NCI-H2081 treated with DMSO at 0.1 percent for 48 hours (cell line): ENCODE measurements around the gene STARD10.

Experiments used
- DNase-seq: peaks from one replicate; lab custom pipeline; 2025; lab: John Stamatoyannopoulos, UW

STARD10 gene

DNA sequence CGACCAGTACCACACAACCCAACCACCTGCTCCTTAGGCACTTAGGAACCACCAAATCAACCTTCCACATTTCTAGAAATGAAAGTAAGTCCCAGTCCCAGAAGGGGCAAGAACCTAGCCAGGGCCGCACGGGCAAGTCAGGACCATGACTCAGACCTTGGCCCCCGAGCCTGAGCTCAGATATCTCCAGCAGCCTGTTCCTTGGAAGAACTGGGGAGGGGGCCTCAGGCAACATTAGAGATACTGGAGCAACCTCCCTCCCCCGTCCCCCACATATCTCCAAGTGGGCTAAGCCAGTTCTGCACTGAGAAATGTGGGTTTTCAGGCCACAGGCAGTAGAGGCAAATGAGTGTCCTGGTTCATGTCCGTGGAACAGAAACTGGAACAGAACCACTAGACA, 49.4 kb downstream of the STARD10 start:
- no peak for DNase-seq

DNA sequence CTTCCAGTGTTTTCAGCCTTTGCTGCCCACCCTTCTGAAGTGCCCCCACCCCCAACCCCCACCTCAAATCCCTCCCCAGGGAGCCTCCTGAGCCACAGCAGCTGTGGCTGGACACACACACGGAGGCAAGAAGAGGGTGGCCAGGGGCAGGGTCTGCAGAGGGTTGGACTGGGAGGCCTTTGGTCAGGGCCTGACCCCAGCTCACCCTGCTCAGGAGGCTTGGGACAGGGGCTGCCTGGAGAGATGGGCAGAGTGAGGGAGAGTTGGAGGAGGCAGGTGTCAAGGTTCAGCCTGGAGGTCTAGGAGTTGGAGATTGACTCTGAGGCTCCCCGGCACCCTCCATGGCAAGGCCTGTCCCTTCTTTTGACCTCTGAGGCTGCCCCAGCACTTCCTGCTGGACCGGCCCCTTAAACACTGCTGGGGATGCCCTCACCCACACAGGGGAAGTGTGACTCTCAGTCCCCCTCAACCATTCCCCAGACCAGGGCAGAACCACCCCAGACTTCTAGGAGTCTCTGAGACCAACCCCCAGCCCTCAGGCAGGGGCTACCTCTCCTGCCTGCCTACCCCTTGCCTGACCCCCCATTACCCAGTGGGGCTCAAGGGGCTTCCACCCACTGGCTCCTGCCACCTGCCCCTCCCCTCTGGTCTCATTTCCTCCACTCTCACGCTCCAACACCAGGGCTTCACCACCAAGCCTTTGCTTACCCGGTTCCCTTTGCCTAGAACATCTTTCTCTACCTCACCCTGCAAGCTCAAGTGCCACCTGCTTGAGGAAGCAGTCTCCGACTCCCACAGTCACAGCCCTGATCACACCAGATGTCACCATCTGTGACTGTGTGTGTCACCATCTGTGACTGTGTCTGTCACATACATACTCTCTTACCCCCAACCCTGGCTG, 50.3 kb downstream of the STARD10 start:
- DNase-seq: no peak

DNA sequence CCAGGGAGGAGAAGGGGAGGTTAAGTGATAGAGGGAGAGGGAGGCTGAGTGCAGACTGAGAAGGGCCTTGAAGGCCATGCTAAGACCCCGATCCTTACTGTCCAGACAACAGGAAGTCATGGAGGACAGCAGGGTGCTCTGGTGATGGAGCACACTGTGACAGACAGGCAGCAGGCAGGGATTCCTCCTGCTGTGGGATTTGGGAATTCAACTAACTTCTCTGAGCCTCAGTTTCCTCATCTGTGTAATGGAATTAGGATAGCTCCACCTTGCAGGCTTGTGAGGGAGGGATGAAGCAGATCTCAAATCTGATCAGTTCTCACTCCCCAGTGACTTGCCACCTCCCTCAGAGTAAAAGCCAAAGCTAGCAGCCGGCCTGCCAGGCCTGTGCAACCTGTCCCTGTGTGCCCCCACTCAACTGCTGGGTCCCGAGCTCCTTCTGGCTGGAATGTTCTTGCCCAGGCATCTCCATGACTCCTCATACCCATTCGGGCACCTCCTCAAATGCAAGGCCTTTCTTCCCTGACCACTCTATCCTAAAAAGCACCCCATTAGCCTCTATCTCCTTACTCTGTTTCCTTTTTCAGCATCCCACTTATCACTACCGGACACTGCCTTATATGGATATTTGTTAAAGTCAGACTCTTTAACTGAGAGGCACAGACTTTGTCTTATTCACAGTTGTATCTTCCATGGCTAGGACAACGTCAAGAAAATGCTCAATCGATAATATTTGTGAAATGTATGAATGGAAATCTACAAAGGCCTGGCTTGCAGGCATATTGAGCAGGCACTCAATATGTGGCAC, 51.1 kb downstream of the STARD10 start:
- DNase-seq: no peak

DNA sequence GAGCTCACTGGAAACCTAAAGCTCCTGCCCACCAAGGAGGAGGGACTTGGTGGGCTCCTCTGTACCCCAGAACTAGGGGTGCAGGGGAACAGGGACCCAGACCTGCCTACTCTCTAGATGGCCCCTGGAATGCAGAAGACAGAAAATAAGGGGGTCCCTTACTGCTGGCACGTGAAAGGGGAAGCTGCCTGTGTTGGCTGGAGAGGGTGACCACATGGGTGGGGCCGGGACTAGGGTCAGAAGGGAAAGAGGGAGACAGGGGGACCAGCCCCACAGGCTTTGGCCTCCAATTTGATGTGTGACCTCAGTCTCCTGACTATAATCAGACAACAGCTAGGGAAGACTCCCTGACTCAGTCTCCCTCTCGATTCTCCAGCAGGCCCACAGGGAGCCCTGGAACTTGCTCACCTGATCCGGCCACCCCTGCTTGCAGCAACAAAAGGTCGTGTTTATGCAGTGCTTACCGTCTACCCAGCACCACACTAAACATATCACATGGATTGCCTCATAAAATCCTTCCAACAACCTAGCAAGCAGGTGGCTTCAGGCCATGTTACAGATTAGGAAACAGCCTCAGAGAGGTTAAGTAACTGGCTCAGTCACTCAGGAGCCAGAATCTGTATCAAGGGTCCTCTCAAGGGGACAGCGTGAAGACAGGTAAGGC, 51.9 kb downstream of the STARD10 start:
- DNase-seq: no peak

DNA sequence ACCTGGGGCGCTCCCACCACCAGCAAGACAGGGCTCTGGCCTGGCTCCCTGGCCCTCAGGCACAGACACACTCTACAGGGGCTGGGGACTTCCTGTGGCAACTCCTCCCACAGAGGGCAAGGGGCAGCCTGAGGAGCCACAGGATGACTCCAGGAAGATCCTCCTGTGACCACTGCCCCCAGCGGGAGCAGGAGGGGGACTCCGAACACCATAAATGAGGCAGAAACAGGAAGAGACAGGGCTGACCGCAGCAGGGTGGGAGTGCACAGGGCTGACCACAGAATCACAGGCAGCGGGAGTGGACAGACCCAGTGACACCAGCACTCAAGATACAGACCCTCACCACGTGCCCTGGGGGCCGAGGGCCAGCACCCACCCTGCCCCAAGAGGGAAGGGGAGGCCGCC, 52.4 kb downstream of the STARD10 start:
- DNase-seq: no peak

DNA sequence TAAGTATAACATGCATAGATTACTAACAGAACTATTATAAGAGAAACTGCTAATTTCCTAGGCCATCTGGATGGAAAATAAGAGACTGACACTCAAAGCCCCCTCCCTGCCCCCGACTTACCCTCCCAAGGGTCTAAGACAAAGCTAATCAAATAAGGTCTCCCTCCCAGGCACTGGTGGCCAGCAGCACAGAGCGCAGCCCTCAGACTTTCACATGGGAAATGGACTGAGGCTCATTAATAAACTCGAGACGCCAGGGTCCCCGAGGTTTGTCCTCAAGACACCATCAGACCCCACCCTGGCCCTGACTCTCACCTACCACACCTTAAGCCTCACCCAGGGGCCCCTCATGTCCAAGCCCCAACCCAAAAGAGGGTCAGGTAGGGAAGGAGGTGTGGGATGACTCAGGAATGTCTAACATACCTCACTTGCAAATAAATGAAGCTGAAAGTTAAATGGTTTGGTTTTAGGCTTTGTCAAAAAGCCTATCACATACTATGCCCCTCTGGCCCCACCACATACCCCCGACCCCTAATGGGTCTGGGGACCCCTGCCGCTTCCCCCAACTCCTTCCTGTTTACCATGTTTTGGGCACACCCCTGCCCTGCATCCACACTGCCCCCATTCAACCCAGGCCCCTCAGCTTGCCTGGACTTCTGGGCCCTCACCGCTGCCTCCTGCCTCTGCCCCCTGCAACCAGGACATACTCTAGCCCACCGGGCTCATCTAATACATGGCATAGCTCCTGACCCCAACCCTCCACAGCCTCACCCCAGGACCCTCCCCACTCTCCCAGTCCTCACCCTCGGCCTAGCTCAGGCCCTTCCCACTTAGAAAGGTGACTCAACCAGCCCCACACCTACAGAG, 53.1 kb downstream of the STARD10 start:
- DNase-seq: no peak

DNA sequence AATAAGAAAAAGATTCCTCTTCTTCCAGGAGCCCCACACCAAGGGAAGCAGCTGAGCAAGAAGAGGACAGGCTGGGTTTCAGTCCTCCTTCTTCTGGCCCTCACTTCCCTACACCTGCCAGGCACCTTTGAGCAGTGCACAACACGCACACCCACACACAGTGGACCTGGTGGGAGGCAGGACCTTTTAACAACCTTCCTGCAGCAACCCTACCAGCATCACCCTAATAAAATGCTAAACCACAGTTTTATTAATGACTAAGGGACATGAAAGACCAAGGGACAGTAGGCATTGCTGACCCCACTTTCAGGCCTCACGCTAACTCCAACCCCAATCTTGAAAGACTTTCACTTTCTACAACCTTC, 53.8 kb downstream of the STARD10 start:
- DNase-seq: no peak

DNA sequence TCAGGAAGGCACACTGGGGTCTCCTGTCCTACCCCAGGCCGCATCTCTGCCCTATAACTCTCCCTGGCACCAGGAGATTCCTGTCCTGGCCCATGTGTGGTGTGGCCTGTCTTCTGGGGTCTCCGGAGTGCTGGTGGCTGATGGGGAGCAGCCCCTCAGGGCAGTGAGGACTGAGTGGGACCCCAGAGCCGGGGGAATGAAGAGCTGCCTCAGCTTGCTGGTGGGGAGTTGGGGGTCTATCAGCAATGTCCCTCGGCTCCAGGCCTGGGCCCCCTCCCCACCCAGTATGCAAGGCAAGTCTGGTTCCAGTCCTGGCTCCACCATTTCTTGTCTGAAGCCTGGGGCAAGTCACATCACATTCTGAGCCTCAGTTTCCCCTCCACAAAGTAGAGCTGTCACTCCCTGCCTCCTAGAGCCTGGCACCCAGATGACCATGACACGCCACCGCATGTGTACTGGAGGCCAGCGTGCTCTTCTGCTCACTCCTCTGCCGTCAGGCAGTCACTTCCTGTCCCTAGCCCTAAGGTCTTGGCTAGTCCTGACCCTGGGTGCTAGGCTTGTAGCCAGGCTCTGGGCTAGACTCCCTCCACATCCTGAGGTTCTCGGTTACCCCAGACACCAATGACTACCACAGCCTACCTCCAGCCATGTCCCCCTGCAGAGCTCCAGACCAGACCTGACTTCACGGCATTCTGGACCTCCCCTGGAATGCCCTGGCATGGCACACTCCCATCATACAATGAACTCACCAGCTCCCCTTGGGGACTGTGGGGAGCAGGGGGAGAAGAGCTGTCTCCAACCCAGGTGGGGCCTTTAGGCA, 54.4 kb downstream of the STARD10 start:
- DNase-seq: no peak

DNA sequence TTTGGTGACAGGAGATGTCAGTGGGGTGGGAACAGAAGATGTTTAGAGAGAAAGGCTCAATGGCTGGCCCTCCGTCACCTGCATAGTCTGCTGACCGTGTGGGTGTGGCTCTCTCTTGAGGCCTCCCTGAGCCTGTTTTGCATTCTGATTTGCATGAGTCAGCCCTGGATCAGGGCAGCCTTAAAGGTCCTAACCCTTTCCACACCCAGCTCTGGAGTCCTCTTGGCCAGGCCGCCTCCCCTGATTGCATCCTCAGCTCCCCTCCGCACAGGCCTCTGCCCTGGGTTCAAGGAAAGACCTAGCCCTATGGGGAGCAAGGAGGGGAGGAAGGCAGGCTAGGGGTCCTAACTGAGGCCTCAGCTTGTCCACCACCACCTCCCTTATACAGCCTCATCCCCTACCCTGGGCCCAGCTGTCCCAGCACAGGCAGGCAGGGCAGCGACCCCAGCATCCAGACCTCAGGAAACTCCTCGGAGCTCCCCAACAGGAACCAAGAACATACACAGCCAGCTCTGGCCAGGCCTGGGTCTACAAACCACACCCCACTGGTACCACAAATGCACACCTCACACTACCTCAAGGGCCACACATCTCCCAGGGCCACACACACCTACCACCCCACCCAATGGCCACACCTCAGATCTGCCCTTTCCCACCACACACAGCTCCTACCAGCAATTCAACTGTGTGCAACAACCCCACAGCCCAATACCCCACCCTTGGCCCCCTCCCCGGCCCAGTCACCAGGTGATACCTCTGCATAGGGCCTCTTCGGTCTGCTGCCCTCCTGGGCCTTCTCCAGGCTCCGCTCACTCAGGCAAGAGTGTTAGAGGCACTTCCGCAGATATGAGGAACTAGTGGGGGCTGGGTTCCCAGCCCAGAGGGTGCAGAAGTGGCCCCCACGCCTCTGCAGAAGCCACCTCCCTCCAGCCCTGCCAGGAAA, 55.4 kb downstream of the STARD10 start:
- no peak for DNase-seq

DNA sequence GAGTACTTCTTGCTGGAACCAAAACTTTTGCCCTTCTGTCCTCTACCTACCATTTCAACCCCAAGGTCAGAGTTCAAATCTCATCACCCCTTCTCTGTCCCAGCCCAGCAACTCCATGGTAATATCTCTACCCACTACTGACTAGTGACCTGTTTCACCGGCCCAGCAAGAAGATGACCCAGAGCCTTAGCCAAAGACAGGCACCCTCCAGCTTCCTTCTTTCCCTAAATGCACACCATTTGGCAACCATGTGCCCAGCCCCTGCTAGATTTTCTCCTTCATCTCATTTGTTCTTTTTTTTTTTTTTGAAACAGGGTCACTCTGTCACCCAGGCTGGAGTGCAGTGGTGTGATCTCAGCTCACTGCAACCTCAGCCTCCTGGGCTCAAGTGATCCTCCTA, 56.5 kb downstream of the STARD10 start:
- no peak for DNase-seq

DNA sequence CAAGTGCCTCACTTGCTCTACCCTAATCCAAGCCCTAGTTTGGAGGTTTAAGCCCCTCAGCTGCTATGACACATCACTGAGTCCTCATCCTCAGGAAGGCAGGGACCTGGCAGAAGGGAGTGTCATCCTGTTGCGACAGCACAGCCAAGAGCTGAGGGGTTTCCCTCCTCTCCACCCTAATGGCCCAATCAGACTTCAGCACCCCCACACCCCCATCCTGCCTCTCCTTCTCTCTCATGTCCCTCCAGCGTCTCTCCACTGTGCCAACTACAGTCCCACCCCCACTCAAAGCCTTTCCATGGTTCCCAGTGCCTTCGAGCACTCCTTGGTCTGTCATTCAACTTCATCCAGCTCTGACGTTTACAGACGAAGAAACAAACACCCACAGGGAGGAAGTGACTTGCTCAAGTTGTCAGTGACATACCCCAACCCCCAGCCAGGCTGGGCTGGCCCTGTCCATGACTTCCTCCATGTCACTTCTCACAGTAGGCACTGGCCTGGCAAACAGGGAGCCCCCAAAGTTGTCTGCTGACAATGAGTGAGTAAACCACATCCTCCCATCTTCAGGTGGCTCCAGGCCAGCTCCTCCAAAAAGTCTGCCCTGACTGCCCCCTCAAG, 57.3 kb downstream of the STARD10 start:
- no peak for DNase-seq

DNA sequence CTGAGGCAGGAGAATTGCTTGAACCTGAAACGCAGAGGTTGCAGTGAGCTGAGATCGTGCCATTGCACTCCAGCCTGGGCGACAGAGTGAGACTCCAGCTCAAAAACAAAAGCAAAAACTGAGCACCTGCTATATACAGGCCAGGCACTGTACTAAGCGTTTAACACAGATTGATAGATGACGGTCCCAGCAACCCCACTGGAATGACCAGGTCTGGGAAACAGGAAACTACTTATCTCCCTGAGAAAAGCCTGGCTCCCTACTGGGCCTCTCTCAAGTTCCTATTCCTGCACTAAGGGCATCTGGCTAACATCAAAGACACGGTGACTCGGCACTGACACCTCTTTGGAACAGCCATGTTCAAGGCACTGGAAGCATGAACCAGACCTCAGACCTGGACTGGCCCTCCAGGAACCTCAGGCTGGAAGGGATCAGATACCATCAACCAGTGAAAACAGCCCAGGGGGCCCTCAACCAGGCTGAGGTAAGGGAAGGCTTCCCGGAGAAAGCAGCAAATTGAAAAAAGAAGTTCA, 58.3 kb downstream of the STARD10 start:
- no peak for DNase-seq

DNA sequence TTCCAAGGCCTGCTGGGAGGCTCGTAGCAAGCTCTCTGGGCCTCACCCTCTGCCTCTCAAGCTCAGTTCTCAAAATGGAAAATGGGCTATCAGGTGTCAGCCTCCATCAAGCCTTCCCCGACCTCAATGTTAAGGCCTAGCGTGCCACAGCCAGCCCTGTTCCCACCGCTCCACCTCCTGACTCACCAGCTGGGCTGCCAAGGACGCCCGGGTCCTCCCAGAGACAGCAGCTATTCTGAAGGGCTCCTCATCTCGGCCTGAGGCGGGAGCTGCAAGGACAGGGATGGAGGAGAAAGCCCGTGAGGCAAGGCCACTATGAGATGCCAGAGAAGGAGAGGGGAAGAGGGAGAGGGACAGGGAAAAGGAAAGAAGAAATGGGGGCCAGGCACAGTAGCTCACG, 61.5 kb downstream of the STARD10 start:
- no peak for DNase-seq

DNA sequence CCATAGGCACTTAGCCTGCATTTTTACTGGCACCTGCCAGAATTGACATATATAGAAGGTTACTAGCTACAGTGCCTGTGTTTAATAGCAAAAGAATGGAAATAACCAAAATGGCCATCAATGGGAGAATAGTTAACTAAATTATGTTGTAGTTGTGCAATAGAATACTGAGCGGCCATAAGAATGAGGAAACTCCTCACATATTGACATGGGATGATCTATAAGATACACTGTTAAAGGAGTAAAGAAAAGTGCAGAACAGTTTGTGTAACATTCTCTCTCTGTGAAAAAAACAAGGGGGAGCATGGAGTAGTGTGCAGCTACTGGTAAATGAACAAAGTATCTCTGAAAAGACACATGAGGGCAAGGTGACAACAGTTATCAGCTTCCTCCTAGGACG, 63.1 kb downstream of the STARD10 start:
- no peak for DNase-seq

DNA sequence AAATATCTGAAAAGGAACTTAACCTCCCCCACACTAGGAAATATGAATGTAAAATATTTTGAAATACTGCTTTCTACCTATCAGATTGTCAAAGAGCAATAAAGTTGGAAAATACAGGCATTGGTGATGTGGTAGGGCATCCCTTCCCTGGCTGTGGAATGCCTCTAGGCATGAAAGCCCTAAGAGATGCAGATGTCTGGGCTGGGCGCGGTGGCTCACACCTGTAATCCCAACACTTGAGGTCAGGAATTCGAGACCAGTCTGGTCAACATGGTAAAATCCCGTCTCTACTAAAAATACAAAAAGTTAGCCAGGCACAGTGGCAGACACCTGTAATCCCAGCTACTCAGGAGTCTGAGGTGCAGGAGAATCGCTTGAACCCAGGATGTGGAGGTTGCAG, 63.6 kb downstream of the STARD10 start:
- DNase-seq: no peak

DNA sequence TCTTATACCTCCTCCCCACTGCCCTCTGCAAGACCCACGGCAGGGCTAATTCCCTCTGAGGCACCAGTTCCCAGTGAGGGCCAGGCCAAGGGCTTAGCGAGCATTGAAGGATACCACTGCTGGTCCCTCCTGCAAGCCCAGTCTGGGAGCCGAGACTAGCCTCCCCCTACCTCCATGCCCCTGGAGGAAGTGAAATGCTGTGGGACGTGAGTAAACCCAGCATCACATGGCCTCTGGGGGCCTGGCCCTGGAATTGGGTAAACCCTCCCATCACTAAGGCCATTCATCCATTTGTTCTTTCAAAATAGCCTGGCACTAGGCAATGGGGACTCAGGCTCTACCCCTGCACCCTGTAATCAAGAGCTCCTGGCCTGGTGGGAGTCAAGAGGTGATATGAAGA, 66.3 kb downstream of the STARD10 start:
- no peak for DNase-seq

DNA sequence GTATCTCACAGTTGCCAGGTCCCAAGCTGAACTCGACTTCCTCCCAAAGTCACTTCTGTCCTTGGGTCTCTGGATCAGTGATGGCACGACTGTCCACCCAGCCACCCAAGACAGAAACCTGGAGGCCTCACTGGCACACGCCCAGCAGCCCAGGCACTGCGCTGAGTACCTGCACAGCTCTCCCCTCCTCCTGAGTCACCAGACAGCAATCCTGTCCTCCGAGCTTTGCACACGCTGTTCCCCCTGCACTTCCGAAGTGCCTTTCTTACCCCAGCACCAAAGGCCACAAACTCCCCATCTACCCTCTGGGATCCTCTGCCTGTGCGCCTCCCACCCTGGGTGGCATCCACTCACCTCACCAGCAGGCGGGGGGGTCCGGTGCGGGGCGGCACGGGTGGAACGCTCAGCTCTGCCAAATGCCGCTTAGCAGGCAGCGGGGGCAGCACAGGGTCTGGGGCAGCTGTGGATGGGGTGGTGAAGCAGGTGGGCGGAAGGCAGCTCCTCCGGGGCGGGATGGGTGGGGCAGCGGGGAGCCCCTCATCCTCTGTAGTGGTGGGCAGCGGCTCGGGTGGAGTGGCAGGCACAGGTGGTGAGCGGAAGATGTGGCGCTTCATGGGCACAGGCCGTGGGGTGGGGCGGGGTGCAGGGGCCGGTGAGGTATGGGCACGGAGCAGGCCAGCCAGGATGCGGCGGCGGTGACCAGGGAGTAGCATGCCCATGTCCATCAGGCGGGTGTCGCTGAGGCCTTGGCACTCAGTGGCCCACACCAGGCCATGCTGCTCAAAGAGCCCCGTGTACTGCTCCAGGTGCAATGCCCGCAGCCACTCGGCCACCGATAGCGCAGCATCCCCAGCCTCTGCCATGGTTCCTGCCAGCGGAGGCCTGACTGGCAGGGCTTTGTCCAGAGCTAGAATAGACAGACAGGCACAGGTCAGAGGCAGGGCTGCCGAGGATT, 67.3 kb downstream of the STARD10 start:
- no peak for DNase-seq

DNA sequence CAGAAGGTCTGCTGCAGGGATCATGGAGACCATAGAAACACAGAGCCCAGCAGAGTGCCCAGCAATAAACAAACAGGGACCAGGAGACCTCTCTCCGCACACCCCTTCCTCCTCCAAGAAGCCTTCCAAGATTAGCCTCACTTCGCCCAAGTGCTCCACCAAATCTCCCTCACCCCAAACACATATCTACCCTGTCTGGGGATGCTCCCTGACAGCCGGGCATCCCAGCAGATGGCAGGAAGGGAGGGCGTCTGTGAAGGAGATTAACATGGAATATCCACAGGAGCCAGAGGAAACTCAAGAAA, 68.2 kb downstream of the STARD10 start:
- no peak for DNase-seq
